IMR-90 (cell line): ENCODE measurements around the gene OR11G2. TPM values are rescaled to one million over a fixed set of nuclear protein-coding genes. Genes with fewer than 3 reads are reported as not detected.

Source experiments
- ATAC-seq: fragments of 200-7000 bp; cut with Tn5 transposase; 2 replicates; pipeline ENCODE4 v1.9.1; 2020; ENCODE audit warnings: low read depth, mild to moderate bottlenecking, moderate library complexity
- BruUV-seq: library from RNA; stranded (reverse); fragments of 400-500 nt; replicated peaks from 2 replicates; lab custom pipeline; 2021; lab: Mats Ljungman, UMichigan
- CTCF ChIA-PET: fragments of 300-600 bp; formaldehyde crosslinking; extraction: SDS; loops from one replicate; lab custom pipeline; 2021; ENCODE audit warnings: antibody characterized with exemption; lab: Yijun Ruan, JAX
- POLR2A ChIA-PET: fragments of 300-600 bp; sonication (Branson Sonifier 250); formaldehyde crosslinking; loops from one replicate; lab custom pipeline; 2022; ENCODE audit warnings: antibody characterized with exemption; ENCODE audit not compliant: unreplicated experiment; lab: Charles Lee
- DNase-seq: peaks from one replicate; pipeline ENCODE4 v3.0.0; 2013
- H2AFZ ChIP-seq: replicated peaks from 2 replicates; pipeline ENCODE3; 2013; ENCODE audit warnings: low read length, mild to moderate bottlenecking; ENCODE audit not compliant: poor library complexity
- H2AK5ac ChIP-seq: 2 replicates; pipeline ENCODE4 v1.6.1; 2013; ENCODE audit warnings: low read depth, low read length, inconsistent platforms
- H2AK9ac ChIP-seq: replicated peaks from 2 replicates; pipeline ENCODE3; 2013; ENCODE audit warnings: mild to moderate bottlenecking, low read depth, low read length, moderate library complexity; ENCODE audit not compliant: poor library complexity
- H2BK120ac ChIP-seq: 2 replicates; pipeline ENCODE4 v1.6.1; 2013; ENCODE audit warnings: low read depth, low read length, inconsistent platforms
- H2BK15ac ChIP-seq: 3 replicates; pipeline ENCODE4 v1.6.1; 2013; ENCODE audit warnings: low read depth, low read length, inconsistent platforms
- H2BK20ac ChIP-seq: 2 replicates; pipeline ENCODE4 v1.6.1; 2013; ENCODE audit warnings: low read depth, mild to moderate bottlenecking, inconsistent platforms, low read length, moderate library complexity
- H2BK5ac ChIP-seq: 2 replicates; pipeline ENCODE4 v1.6.1; 2013; ENCODE audit warnings: mild to moderate bottlenecking, low read depth, low read length, inconsistent platforms; ENCODE audit not compliant: poor library complexity, severe bottlenecking
- H3K14ac ChIP-seq: replicated peaks from 2 replicates; pipeline ENCODE4 v1.6.1; 2013; ENCODE audit warnings: low read depth, low read length, inconsistent platforms
- H3K18ac ChIP-seq: 2 replicates; pipeline ENCODE4 v1.6.1; 2013; ENCODE audit warnings: low read depth, low read length, control low read depth
- H3K23ac ChIP-seq: 2 replicates; pipeline ENCODE4 v1.6.1; 2013; ENCODE audit warnings: low read depth, low read length, inconsistent platforms
- H3K27ac ChIP-seq: 2 replicates; pipeline ENCODE4 v1.5.1; 2013; ENCODE audit warnings: mild to moderate bottlenecking, control low read depth, low read length; ENCODE audit not compliant: insufficient read depth
- H3K27me3 ChIP-seq: 2 replicates; pipeline ENCODE4 v1.6.1; 2013; ENCODE audit warnings: low read length; ENCODE audit not compliant: control insufficient read depth, insufficient read depth
- H3K36me3 ChIP-seq: 2 replicates; pipeline ENCODE4 v1.6.1; 2013; ENCODE audit warnings: low read length, mixed read lengths; ENCODE audit not compliant: control insufficient read depth, insufficient read depth
- H3K4ac ChIP-seq: 2 replicates; pipeline ENCODE4 v1.6.1; 2013; ENCODE audit warnings: low read depth, low read length, inconsistent platforms
- H3K4me1 ChIP-seq: 2 replicates; pipeline ENCODE4 v1.6.1; 2013; ENCODE audit warnings: low read length, mixed read lengths; ENCODE audit not compliant: control insufficient read depth, insufficient read depth
- H3K4me2 ChIP-seq: 2 replicates; pipeline ENCODE4 v1.6.1; 2013; ENCODE audit warnings: low read depth, mild to moderate bottlenecking, control low read depth, low read length, moderate library complexity
- H3K4me3 ChIP-seq: 2 replicates; pipeline ENCODE4 v1.5.1; 2013; ENCODE audit warnings: low read depth, mild to moderate bottlenecking, control low read depth, low read length, moderate library complexity; ENCODE audit not compliant: insufficient read depth
- H3K56ac ChIP-seq: 2 replicates; pipeline ENCODE4 v1.6.1; 2013; ENCODE audit warnings: low read length, inconsistent platforms; ENCODE audit not compliant: insufficient read depth; ENCODE audit errors: extremely low read depth
- H3K79me1 ChIP-seq, 2 experiments: 2 replicates each; pipeline ENCODE4 v1.6.1; 2013; ENCODE audit warnings: low read length in 2 of 2, inconsistent platforms in 1 of 2, low read depth in 1 of 2
- H3K9ac ChIP-seq: 2 replicates; pipeline ENCODE4 v1.6.1; 2013; ENCODE audit warnings: low read depth, low read length, control low read depth
- H3K9me1 ChIP-seq: 2 replicates; pipeline ENCODE4 v1.6.1; 2013; ENCODE audit warnings: low read length, inconsistent platforms; ENCODE audit not compliant: insufficient read depth
- H3K9me3 ChIP-seq: 2 replicates; pipeline ENCODE4 v1.6.1; 2013; ENCODE audit warnings: low read length; ENCODE audit not compliant: control insufficient read depth, insufficient read depth
- H4K20me1 ChIP-seq: 2 replicates; pipeline ENCODE4 v1.6.1; 2013; ENCODE audit warnings: low read length, inconsistent platforms; ENCODE audit not compliant: insufficient read depth
- H4K5ac ChIP-seq: 2 replicates; pipeline ENCODE4 v1.6.1; 2013; ENCODE audit warnings: mild to moderate bottlenecking, low read depth, low read length, control low read depth
- H4K8ac ChIP-seq, 2 experiments: 2 replicates each; pipeline ENCODE4 v1.6.1; 2013; ENCODE audit warnings: low read depth in 2 of 2, low read length in 2 of 2, control low read depth in 1 of 2, inconsistent platforms in 1 of 2
- H4K91ac ChIP-seq: 2 replicates; pipeline ENCODE4 v1.6.1; 2013; ENCODE audit warnings: low read depth, low read length, inconsistent platforms; ENCODE audit not compliant: insufficient read depth
- BHLHE40 ChIP-seq: fragments of 150-350 bp; IDR thresholded peaks from 2 replicates; pipeline ENCODE4 v1.6.1; 2016; ENCODE audit warnings: mild to moderate bottlenecking, low read depth, low read length
- CEBPB ChIP-seq: IDR thresholded peaks from 2 replicates; pipeline ENCODE4 v1.6.1; 2012; ENCODE audit warnings: low read depth, low read length, improper control_type of control experiment
- CHD1 ChIP-seq: IDR thresholded peaks from 2 replicates; pipeline ENCODE4 v1.6.1; 2012; ENCODE audit warnings: low read depth, low read length, improper control_type of control experiment
- FOS ChIP-seq: fragments of 150-350 bp; IDR thresholded peaks from 2 replicates; pipeline ENCODE4 v1.6.1; 2016; ENCODE audit warnings: low read depth, low read length
- MAFK ChIP-seq: IDR thresholded peaks from 2 replicates; pipeline ENCODE4 v1.6.1; 2012; ENCODE audit warnings: low read depth, low read length, improper control_type of control experiment
- MAZ ChIP-seq: IDR thresholded peaks from 2 replicates; pipeline ENCODE4 v1.6.1; 2012; ENCODE audit warnings: low read depth, mild to moderate bottlenecking, low read length, improper control_type of control experiment, moderate library complexity, borderline replicate concordance
- MXI1 ChIP-seq: IDR thresholded peaks from 2 replicates; pipeline ENCODE4 v1.6.1; 2012; ENCODE audit warnings: low read depth, mild to moderate bottlenecking, low read length, moderate library complexity, borderline replicate concordance
- NFE2L2 ChIP-seq: fragments of 150-350 bp; IDR thresholded peaks from 2 replicates; pipeline ENCODE4 v1.6.1; 2016; ENCODE audit warnings: low read depth, mild to moderate bottlenecking, low read length
- POLR2A ChIP-seq: IDR thresholded peaks from 2 replicates; pipeline ENCODE4 v1.6.1; 2012; ENCODE audit warnings: mild to moderate bottlenecking, low read depth, low read length
- RAD21 ChIP-seq: IDR thresholded peaks from 2 replicates; pipeline ENCODE4 v1.6.1; 2012; ENCODE audit warnings: low read length, improper control_type of control experiment
- RCOR1 ChIP-seq: IDR thresholded peaks from 2 replicates; pipeline ENCODE4 v1.6.1; 2012; ENCODE audit warnings: mild to moderate bottlenecking, low read length, improper control_type of control experiment; ENCODE audit not compliant: insufficient replicate concordance
- RFX5 ChIP-seq: IDR thresholded peaks from 2 replicates; pipeline ENCODE4 v1.8.0; 2012; ENCODE audit warnings: low read depth, mild to moderate bottlenecking, low read length, moderate library complexity
- SMC3 ChIP-seq: fragments of 150-350 bp; IDR thresholded peaks from 2 replicates; pipeline ENCODE4 v1.6.1; 2016; ENCODE audit warnings: low read depth, mild to moderate bottlenecking, antibody characterized with exemption, low read length, moderate library complexity
- WGBS, 2 experiments: methylation state at CpG; one replicate each; pipeline versions ENCODE4 v1.1.5 to v1.1.7; 2013; ENCODE audit warnings: missing lambda C conversion rate in 2 of 2; ENCODE audit not compliant: insufficient read length in 1 of 2; ENCODE audit errors: extremely low coverage in 2 of 2; 5-methylcytosine and 5-hydroxymethylcytosine counted together
- dilution Hi-C: fragments of 300-500 bp; cut with HindIII; formaldehyde crosslinking; loops from one replicate; pipeline ENCODE4 v1.14.3; 2018; ENCODE audit warnings: low sequenced_read_pairs; ENCODE audit not compliant: unreplicated experiment
- in situ Hi-C: fragments of 300-500 bp; cut with MboI; formaldehyde crosslinking; loops from 3 replicates; pipeline ENCODE4 v1.14.3; 2019; ENCODE audit warnings: low sequenced_read_pairs, inconsistent platforms, mixed read lengths
- intact Hi-C: fragments of 100-400 bp; cut with micrococcal nuclease; formaldehyde crosslinking; loops from 2 replicates; pipeline ENCODE4 v1.10.0; 2022
- polyA plus RNA-seq, 3 experiments: library from polyadenylated mRNA; depleted of rRNA; stranded (reverse); fragments of >200 nt; gene quantifications; 2 replicates each; pipeline ENCODE4 v1.2.3, GENCODE V29; 2012; ENCODE audit warnings: low replicate concordance in 1 of 3
- total RNA-seq: library from RNA; depleted of rRNA; stranded (reverse); fragments of >200 nt; gene quantifications from 2 replicates; pipeline ENCODE4 v1.2.3, GENCODE V29; 2012
- TF ChIP-seq, protein P1 (sequence below): fragments of 150-350 bp; IDR thresholded peaks from 2 replicates; pipeline ENCODE4 v1.6.1; 2016; ENCODE audit warnings: low read depth, mild to moderate bottlenecking, low read length, moderate library complexity, borderline replicate concordance
- TF ChIP-seq, protein P2 (sequence below): fragments of 150-350 bp; IDR thresholded peaks from 2 replicates; pipeline ENCODE4 v1.6.1; 2017; ENCODE audit warnings: mild to moderate bottlenecking, antibody characterized with exemption, low read length, low read depth
- TF ChIP-seq, protein P3 (sequence below): conservative IDR thresholded peaks from 2 replicates; pipeline ENCODE4 v1.5.1; 2012; ENCODE audit warnings: mild to moderate bottlenecking, low read depth, low read length, improper control_type of control experiment

The OR11G2 gene
- total and polyA plus RNA-seq, 2 of the 4 experiments (the other 2 are of a cell fraction), result not detected

DNA sequence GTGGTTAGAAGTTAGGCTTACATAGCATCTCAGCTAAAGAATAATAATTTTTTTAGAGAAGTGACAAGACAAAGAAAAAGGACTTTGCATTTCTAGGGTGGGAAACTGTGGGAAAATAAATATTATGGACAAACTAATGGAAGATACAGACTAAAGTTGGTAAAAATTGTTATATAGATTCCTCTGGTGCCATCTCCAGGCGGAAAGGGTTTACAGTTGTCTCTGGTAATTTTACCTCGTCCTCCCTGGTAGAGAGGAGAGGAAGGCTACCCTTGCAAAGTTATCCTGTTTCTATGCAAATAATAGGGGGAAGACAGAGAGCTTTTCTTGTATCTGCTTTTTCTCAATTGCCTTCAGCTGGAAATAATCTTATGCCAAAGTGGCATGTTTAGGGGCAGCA lies 5.2 kb downstream of the OR11G2 start:
- POLR2A ChIA-PET, result no interaction called here
- no peak overlapping the region for H4K8ac ChIP-seq

More for the DNA sequence above, 5.2 kb downstream of the OR11G2 start:
- Histone ChIP-seq H3K9me1 (no peaks in the 10 kb centered on the region), H4K20me1 (no peaks in the 10 kb centered on the region), H3K79me1 (no peaks in the 10 kb centered on the region), H4K91ac (no peak overlapping the region), H3K4me1 (no peaks in the 10 kb centered on the region), H2BK15ac (no peak overlapping the region), H3K23ac (no peak overlapping the region), H3K56ac (no peak overlapping the region), H3K36me3 (no peaks in the 10 kb centered on the region), H2BK5ac (no peak overlapping the region), H4K5ac (no peak overlapping the region), H3K27me3 (no peaks in the 10 kb centered on the region), H2AK9ac (no peak overlapping the region), H3K27ac (no peak overlapping the region), H3K9ac (no peak overlapping the region), H3K4ac (no peak overlapping the region), H3K9me3 (peaks cover 5% of the 10 kb centered on the region; the same call in 1 of the 2 replicates), H3K14ac (no peak overlapping the region), H2BK20ac (no peak overlapping the region), H2AFZ (no peak overlapping the region), H2BK120ac (no peak overlapping the region), H3K18ac (no peak overlapping the region), H3K4me2 (no peak overlapping the region), H2AK5ac (no peak overlapping the region), H3K4me3 (no peak overlapping the region)
- WGBS, 2 experiments, result no CpG with 5 or more reads among the region's 2 CpGs
- dilution Hi-C loops (no loop called here), intact Hi-C loops (no loop called here), in situ Hi-C loops (no loop called here)
- no peak for TF ChIP-seq FOS
- no peak for TF ChIP-seq NFE2L2
- no peak for TF ChIP-seq MAZ
- TF ChIP-seq SMC3, result no peak
- TF ChIP-seq MAFK, result no peak
- TF ChIP-seq, protein P1, sequence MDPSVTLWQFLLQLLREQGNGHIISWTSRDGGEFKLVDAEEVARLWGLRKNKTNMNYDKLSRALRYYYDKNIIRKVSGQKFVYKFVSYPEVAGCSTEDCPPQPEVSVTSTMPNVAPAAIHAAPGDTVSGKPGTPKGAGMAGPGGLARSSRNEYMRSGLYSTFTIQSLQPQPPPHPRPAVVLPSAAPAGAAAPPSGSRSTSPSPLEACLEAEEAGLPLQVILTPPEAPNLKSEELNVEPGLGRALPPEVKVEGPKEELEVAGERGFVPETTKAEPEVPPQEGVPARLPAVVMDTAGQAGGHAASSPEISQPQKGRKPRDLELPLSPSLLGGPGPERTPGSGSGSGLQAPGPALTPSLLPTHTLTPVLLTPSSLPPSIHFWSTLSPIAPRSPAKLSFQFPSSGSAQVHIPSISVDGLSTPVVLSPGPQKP, result no peak
- TF ChIP-seq CEBPB, result no peak
- TF ChIP-seq RAD21, result no peak
- no peak for TF ChIP-seq MXI1
- no peak for TF ChIP-seq POLR2A
- TF ChIP-seq, protein P2, sequence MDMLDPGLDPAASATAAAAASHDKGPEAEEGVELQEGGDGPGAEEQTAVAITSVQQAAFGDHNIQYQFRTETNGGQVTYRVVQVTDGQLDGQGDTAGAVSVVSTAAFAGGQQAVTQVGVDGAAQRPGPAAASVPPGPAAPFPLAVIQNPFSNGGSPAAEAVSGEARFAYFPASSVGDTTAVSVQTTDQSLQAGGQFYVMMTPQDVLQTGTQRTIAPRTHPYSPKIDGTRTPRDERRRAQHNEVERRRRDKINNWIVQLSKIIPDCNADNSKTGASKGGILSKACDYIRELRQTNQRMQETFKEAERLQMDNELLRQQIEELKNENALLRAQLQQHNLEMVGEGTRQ, result no peak
- TF ChIP-seq, protein P3, sequence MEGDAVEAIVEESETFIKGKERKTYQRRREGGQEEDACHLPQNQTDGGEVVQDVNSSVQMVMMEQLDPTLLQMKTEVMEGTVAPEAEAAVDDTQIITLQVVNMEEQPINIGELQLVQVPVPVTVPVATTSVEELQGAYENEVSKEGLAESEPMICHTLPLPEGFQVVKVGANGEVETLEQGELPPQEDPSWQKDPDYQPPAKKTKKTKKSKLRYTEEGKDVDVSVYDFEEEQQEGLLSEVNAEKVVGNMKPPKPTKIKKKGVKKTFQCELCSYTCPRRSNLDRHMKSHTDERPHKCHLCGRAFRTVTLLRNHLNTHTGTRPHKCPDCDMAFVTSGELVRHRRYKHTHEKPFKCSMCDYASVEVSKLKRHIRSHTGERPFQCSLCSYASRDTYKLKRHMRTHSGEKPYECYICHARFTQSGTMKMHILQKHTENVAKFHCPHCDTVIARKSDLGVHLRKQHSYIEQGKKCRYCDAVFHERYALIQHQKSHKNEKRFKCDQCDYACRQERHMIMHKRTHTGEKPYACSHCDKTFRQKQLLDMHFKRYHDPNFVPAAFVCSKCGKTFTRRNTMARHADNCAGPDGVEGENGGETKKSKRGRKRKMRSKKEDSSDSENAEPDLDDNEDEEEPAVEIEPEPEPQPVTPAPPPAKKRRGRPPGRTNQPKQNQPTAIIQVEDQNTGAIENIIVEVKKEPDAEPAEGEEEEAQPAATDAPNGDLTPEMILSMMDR, result no peak
- TF ChIP-seq BHLHE40, result no peak
- no peak for TF ChIP-seq RFX5
- no peak for TF ChIP-seq CHD1
- TF ChIP-seq RCOR1, result no peak
- ATAC-seq, result no peak
- CTCF ChIA-PET, result no interaction called here
- no peak for DNase-seq
- no TSS peak for BruUV-seq
